ENCODE data around the gene CPLX1. TPM values are rescaled to one million over a fixed set of nuclear protein-coding genes. Genes with fewer than 3 reads are reported as not detected.

The CPLX1 gene
- total and polyA plus RNA-seq, 2 donors (not counting 1 experiment from before 2014, with no cell fraction given), result 0.03 to 0.66 TPM

DNA sequence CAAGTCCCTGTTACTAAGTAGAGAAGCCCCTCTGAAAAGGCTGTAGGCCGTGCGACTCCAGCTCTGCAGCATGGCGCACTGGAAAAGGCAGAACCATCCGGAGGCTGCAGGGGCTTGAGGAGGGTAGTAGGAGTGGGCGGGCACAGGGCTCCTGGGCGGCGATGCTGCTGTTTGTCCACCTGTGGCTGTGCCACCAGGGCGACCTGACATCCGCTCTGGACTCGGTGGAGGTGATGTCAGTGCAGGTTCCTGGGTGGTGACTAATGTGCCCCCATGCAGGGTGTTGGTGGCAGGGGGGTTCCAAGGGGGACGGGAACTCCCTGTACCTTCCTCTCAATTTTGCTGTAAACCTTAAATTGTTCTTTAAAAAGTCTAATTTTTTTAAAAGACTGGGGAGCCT lies 62.0 kb downstream of the CPLX1 start:
- DNase-seq (ENCODE audit: low read depth in 2 of 2), result no peak
- Histone ChIP-seq H3K9me3 (ENCODE audit: control insufficient read depth, insufficient read depth, low read depth, low read length) (no peaks in the 10 kb centered on the region), H3K4me3 (replicated peaks in 1 of 4; ENCODE audit: control extremely low read depth in 1 of 4, insufficient read depth in 1 of 4, low read depth in 3 of 4, low read length in 4 of 4) (no peak overlapping the region), H3K27ac (ENCODE audit: insufficient read depth, low read length) (no peak overlapping the region), H3K36me3 (ENCODE audit: control insufficient read depth, insufficient read depth, low read length) (peaks cover 33% of the 10 kb centered on the region), H2AFZ (ENCODE audit: low read length) (no peak overlapping the region), H3K9ac (ENCODE audit: insufficient read depth, low read length) (no peak overlapping the region), H4K20me1 (ENCODE audit: control insufficient read depth, extremely low read depth, insufficient read depth, low read length) (peaks cover 3% of the 10 kb centered on the region), H3K79me2 (ENCODE audit: control insufficient read depth, insufficient read depth, low read length) (peaks cover 13% of the 10 kb centered on the region), H3K4me1 (ENCODE audit: control insufficient read depth, extremely low read depth, insufficient read depth, low read length) (no peaks in the 10 kb centered on the region), H3K27me3 (ENCODE audit: control insufficient read depth, insufficient read depth, low read length) (no peaks in the 10 kb centered on the region), H3K4me2 (ENCODE audit: extremely low read depth, insufficient read depth, low read length) (no peak overlapping the region)
- TF ChIP-seq, protein P1, sequence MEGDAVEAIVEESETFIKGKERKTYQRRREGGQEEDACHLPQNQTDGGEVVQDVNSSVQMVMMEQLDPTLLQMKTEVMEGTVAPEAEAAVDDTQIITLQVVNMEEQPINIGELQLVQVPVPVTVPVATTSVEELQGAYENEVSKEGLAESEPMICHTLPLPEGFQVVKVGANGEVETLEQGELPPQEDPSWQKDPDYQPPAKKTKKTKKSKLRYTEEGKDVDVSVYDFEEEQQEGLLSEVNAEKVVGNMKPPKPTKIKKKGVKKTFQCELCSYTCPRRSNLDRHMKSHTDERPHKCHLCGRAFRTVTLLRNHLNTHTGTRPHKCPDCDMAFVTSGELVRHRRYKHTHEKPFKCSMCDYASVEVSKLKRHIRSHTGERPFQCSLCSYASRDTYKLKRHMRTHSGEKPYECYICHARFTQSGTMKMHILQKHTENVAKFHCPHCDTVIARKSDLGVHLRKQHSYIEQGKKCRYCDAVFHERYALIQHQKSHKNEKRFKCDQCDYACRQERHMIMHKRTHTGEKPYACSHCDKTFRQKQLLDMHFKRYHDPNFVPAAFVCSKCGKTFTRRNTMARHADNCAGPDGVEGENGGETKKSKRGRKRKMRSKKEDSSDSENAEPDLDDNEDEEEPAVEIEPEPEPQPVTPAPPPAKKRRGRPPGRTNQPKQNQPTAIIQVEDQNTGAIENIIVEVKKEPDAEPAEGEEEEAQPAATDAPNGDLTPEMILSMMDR (conservative IDR thresholded peaks at IDR 0.05 in 1 of 2, IDR thresholded peaks at IDR 0.05 in 1 of 2; ENCODE audit: low read depth in 1 of 2, low read length in 2 of 2), result no peak
- no peak for TF ChIP-seq EZH2 (IDR thresholded peaks at IDR 0.05; ENCODE audit: low read length, missing control alignments)

DNA sequence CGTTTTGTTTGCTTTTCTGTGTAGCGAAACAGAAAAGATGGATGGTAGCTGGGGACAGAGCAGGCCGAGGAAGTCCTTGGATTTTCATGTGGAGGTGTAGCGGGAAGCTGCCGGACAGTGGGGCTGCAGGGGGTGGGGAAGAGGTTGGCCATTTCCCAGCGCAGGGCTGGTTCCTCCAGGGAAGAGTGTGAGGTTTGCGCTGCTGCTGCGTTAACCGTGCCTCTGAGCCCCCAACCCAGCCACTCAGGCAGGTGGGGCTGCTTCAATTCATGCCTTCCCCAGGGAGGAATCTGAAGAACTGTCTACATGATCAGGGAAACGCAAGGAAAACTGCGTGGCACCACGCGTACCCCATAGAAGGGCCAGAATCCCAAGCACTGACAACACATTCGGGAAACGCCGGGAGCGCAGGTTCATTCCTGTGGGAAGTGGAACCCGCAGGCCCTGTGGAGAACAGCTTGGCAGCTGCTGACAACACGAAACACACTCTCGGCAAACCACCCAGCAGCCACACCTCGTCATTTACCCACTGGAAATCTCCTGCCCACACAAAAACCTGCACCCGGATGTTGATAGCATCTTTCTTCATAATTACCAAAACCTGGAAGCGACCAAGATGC lies 62.6 kb downstream of the CPLX1 start:
- no peak overlapping the region for H3K27ac ChIP-seq (ENCODE audit: insufficient read depth, low read length)
- H3K9ac ChIP-seq (ENCODE audit: insufficient read depth, low read length), result no peak overlapping the region
- TF ChIP-seq, protein P1 (conservative IDR thresholded peaks at IDR 0.05 in 1 of 2, IDR thresholded peaks at IDR 0.05 in 1 of 2; ENCODE audit: low read depth in 1 of 2, low read length in 2 of 2), result no peak
- no peak overlapping the region for H3K4me2 ChIP-seq (ENCODE audit: extremely low read depth, insufficient read depth, low read length)
- peaks cover 9% of the 10 kb centered on the region for H3K79me2 ChIP-seq (ENCODE audit: control insufficient read depth, insufficient read depth, low read length)
- H2AFZ ChIP-seq (ENCODE audit: low read length), result no peak overlapping the region
- H3K4me3 ChIP-seq (replicated peaks in 1 of 4; ENCODE audit: control extremely low read depth in 1 of 4, insufficient read depth in 1 of 4, low read depth in 3 of 4, low read length in 4 of 4), result no peak overlapping the region
- H3K9me3 ChIP-seq (ENCODE audit: control insufficient read depth, insufficient read depth, low read depth, low read length), result no peaks in the 10 kb centered on the region
- peaks cover 3% of the 10 kb centered on the region for H4K20me1 ChIP-seq (ENCODE audit: control insufficient read depth, extremely low read depth, insufficient read depth, low read length)
- H3K4me1 ChIP-seq (ENCODE audit: control insufficient read depth, extremely low read depth, insufficient read depth, low read length), result no peaks in the 10 kb centered on the region
- DNase-seq (ENCODE audit: low read depth in 2 of 2), result no peak
- no peaks in the 10 kb centered on the region for H3K27me3 ChIP-seq (ENCODE audit: control insufficient read depth, insufficient read depth, low read length)
- H3K36me3 ChIP-seq (ENCODE audit: control insufficient read depth, insufficient read depth, low read length), result peaks cover 32% of the 10 kb centered on the region

DNA sequence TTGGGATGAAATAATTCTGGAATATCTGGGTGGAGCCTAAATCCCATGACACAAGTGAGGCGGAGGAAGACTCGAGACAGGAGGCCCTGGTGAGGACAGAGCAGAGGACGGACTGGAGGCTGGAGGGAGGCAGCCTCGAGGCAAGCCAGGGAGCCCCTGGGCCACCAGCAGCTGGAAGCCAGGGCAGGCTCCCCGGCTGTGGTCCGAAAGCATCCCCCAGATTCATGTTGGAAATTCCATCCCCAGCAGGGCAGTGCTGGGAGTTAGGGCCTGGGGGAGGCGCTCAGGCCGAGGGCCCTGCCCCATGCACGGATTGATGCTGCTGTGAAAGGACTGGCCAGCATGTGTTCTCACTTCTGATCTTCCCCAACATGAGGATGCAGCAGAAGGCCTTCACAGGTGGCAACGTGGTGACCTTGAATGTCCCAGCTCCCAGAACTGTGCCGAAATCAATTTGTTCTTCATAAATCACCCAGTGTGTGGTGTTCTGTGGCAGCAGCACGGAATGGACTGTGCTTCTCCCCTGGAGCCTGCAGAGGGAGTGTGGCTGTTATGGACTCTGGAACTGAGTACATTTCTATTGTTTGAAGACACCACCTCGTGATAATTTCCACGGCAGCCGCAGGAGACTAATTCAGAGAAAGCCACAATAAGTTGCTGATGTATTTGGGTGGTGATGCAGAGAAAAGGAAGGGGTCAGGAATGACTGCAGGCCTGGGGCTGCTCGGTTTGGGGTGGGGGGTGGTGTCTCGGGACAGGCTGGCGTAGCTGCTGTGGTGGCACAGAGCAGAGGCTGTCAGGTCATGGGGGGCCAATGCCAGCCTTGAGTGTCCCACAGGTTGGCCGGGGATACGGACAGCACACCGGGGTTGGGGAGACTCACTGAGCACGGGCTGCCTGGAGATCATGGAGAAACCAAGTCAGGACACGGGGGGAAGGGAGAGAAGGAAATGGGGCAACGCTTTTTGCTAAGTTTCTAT lies 63.4 kb downstream of the CPLX1 start:
- H3K27me3 ChIP-seq (ENCODE audit: control insufficient read depth, insufficient read depth, low read length), result no peaks in the 10 kb centered on the region
- H3K79me2 ChIP-seq (ENCODE audit: control insufficient read depth, insufficient read depth, low read length), result peaks cover 3% of the 10 kb centered on the region
- no peak overlapping the region for H3K4me2 ChIP-seq (ENCODE audit: extremely low read depth, insufficient read depth, low read length)
- peaks cover 29% of the 10 kb centered on the region for H3K36me3 ChIP-seq (ENCODE audit: control insufficient read depth, insufficient read depth, low read length)
- peaks cover 3% of the 10 kb centered on the region for H4K20me1 ChIP-seq (ENCODE audit: control insufficient read depth, extremely low read depth, insufficient read depth, low read length)
- H2AFZ ChIP-seq (ENCODE audit: low read length), result no peak overlapping the region
- H3K27ac ChIP-seq (ENCODE audit: insufficient read depth, low read length), result no peak overlapping the region
- no peak overlapping the region for H3K9ac ChIP-seq (ENCODE audit: insufficient read depth, low read length)
- TF ChIP-seq, protein P1 (conservative IDR thresholded peaks at IDR 0.05 in 1 of 2, IDR thresholded peaks at IDR 0.05 in 1 of 2; ENCODE audit: low read depth in 1 of 2, low read length in 2 of 2), result peak in 1 of 2 donors; percentile 34
- TF ChIP-seq EZH2 (IDR thresholded peaks at IDR 0.05; ENCODE audit: low read length, missing control alignments), result no peak
- H3K4me3 ChIP-seq (replicated peaks in 1 of 4; ENCODE audit: control extremely low read depth in 1 of 4, insufficient read depth in 1 of 4, low read depth in 3 of 4, low read length in 4 of 4), result no peak overlapping the region
- H3K4me1 ChIP-seq (ENCODE audit: control insufficient read depth, extremely low read depth, insufficient read depth, low read length), result no peaks in the 10 kb centered on the region
- DNase-seq (ENCODE audit: low read depth in 2 of 2), result peak in 1 of 2 donors; percentile 31
- H3K9me3 ChIP-seq (ENCODE audit: control insufficient read depth, insufficient read depth, low read depth, low read length), result no peaks in the 10 kb centered on the region
